22Rv1 (cell line): ENCODE results near the gene KAT14.

Experiments
- ZFX ChIP-seq: fragments of 450-650 bp; IDR thresholded peaks from 2 replicates; pipeline ENCODE4 v1.6.1; 2017; ENCODE audit warnings: antibody characterized with exemption, borderline replicate concordance
- TF ChIP-seq, protein P1 (sequence below): fragments of 450-650 bp; IDR thresholded peaks from 2 replicates; pipeline ENCODE4 v1.5.1; 2017; ENCODE audit warnings: mild to moderate bottlenecking

DNA sequence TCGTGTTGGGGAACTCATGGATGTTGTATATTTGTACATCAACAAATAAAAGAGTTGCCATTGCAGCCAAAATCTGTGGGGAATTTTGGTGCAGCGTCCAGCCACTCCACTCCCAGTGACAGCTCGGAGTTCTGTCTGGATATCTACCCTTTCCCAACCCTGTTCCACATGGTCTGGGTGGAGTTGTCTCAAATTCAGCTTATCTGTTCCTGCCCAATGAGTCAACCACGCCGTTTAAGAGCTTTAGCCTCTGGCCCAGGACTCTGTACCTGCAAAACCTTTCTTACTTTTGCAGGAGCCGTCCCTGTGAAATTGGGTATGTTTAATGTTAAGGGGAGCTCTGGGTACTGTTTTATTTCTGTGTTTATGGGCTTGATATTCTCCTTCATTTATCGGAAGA, 46.0 kb upstream of the KAT14 start:
- TF ChIP-seq, protein P1, sequence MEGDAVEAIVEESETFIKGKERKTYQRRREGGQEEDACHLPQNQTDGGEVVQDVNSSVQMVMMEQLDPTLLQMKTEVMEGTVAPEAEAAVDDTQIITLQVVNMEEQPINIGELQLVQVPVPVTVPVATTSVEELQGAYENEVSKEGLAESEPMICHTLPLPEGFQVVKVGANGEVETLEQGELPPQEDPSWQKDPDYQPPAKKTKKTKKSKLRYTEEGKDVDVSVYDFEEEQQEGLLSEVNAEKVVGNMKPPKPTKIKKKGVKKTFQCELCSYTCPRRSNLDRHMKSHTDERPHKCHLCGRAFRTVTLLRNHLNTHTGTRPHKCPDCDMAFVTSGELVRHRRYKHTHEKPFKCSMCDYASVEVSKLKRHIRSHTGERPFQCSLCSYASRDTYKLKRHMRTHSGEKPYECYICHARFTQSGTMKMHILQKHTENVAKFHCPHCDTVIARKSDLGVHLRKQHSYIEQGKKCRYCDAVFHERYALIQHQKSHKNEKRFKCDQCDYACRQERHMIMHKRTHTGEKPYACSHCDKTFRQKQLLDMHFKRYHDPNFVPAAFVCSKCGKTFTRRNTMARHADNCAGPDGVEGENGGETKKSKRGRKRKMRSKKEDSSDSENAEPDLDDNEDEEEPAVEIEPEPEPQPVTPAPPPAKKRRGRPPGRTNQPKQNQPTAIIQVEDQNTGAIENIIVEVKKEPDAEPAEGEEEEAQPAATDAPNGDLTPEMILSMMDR = no peak
- no peak for TF ChIP-seq ZFX
